GM13976 (cell line): ENCODE data around the gene ATXN2.

ENCODE experiments used
- DNase-seq: peaks from one replicate; pipeline ENCODE4 v3.0.0; 2012; ENCODE audit warnings: low spot score
- in situ Hi-C: fragments of 300-500 bp; cut with MboI; formaldehyde crosslinking; loops from one replicate; pipeline ENCODE4 v1.12.0; 2022; ENCODE audit warnings: low sequenced_read_pairs, mixed read lengths, inconsistent platforms; ENCODE audit not compliant: unreplicated experiment
- TF ChIP-seq, protein P1 (sequence below): IDR thresholded peaks from 2 replicates; pipeline ENCODE4 v1.5.1; 2012; ENCODE audit warnings: borderline replicate concordance, mild to moderate bottlenecking; ENCODE audit not compliant: insufficient read depth; ENCODE audit errors: extremely low read depth, missing control alignments, control extremely low read depth

Gene ATXN2

DNA sequence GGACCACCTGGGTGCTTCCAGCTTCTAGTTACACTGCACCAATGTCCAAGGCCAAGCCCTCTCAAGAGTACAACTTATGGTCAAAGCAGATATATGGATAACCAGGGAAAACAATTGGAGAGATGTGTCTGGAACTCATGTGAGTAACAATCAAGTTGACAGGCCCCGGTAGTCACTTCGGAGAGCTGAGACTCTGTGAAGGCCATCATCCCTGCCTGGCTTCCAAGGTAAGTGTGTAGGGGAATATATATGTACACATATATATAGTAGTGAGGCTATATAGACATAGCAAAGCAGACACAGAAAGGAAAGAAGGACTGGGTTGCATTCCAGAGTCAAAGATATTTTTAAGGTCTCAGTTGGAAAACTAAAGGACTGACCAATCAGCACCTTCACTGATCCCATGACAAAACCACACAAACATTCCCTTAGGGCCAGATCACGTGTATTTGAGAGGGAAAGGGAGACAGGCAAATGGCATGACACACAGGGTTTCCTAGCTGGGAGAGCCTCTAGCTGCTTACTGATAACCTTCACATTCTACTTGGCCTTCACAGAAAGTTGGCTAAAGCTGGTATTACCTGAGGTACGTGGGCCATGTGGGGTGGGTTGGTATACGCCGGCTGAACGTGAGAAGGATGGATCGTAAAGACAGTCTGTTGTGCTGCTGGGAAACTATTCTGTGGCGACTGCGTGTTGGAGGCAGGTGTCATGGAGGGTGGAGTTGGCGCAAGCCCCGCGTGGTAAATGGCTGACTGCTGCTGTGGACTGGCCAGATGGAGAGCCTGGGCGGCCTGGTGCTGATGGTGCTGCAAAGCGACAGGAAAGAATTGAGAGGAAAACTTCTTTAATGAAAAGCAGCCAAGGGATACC is 143.4 kb downstream of the ATXN2 start:
- in situ Hi-C loops: no loop called here
- TF ChIP-seq, protein P1, sequence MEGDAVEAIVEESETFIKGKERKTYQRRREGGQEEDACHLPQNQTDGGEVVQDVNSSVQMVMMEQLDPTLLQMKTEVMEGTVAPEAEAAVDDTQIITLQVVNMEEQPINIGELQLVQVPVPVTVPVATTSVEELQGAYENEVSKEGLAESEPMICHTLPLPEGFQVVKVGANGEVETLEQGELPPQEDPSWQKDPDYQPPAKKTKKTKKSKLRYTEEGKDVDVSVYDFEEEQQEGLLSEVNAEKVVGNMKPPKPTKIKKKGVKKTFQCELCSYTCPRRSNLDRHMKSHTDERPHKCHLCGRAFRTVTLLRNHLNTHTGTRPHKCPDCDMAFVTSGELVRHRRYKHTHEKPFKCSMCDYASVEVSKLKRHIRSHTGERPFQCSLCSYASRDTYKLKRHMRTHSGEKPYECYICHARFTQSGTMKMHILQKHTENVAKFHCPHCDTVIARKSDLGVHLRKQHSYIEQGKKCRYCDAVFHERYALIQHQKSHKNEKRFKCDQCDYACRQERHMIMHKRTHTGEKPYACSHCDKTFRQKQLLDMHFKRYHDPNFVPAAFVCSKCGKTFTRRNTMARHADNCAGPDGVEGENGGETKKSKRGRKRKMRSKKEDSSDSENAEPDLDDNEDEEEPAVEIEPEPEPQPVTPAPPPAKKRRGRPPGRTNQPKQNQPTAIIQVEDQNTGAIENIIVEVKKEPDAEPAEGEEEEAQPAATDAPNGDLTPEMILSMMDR: no peak
- DNase-seq: no peak

GRCh38 chr12:111454716-111455447 is 144.2 kb downstream of the ATXN2 start:
- TF ChIP-seq, protein P1: no peak
- in situ Hi-C loops: no loop called here
- no peak for DNase-seq

- TF ChIP-seq, protein P1: no peak
- in situ Hi-C loops: no loop called here
- no peak for DNase-seq
These were observed 144.8 kb downstream of the ATXN2 start for GRCh38 chr12:111454311-111454710.

GRCh38 chr12:111453071-111453989 is 145.8 kb downstream of the ATXN2 start:
- no peak for DNase-seq
- in situ Hi-C loops: no loop called here
- TF ChIP-seq, protein P1: no peak

GRCh38 chr12:111451649-111452129 is 147.4 kb downstream of the ATXN2 start:
- TF ChIP-seq, protein P1: peak; percentile 66
- in situ Hi-C loops: no loop called here
- peak; percentile 64 for DNase-seq

- no peak for DNase-seq
- TF ChIP-seq, protein P1: no peak
- in situ Hi-C loops: no loop called here
These were observed 147.9 kb downstream of the ATXN2 start for GRCh38 chr12:111451232-111451631.
